Astrocyte of the spinal cord (primary cell): ENCODE data around the gene C2CD5.

Source experiments
- DNase-seq: peaks from one replicate; pipeline ENCODE4 v3.0.0; 2011; ENCODE audit warnings: low read depth, low spot score
- H3K4me3 ChIP-seq: 2 replicates; pipeline ENCODE4 v1.5.1; 2011; ENCODE audit warnings: low read depth, mild to moderate bottlenecking, low read length, moderate library complexity
- CTCF ChIP-seq: IDR thresholded peaks from 2 replicates; pipeline ENCODE4 v1.5.1; 2012; ENCODE audit warnings: low read depth, mild to moderate bottlenecking, low read length, inconsistent platforms
- in situ Hi-C: cut with HindIII; loops from 2 replicates; pipeline ENCODE4 v1.10.0; 2017; ENCODE audit warnings: low sequenced_read_pairs

C2CD5 gene

GRCh38 chr12:22536971-22537544 lies 7.3 kb downstream of the C2CD5 start:
- DNase-seq, result no peak
- in situ Hi-C loops, result no loop called here
- no peak overlapping the region for H3K4me3 ChIP-seq
- no peak for TF ChIP-seq CTCF

- in situ Hi-C loops, result no loop called here
- TF ChIP-seq CTCF, result no peak
Observed at GRCh38 chr12:22536346-22536945, 7.9 kb downstream of the C2CD5 start.

GRCh38 chr12:22535478-22535877 lies 8.9 kb downstream of the C2CD5 start:
- in situ Hi-C loops, result no loop called here
- TF ChIP-seq CTCF, result no peak
- no peak overlapping the region for H3K4me3 ChIP-seq
- DNase-seq, result no peak

More at GRCh38 chr12:22536346-22536945, 7.9 kb downstream of the C2CD5 start:
- H3K4me3 ChIP-seq, result no peak overlapping the region
- no peak for DNase-seq

- no peak overlapping the region for H3K4me3 ChIP-seq
- in situ Hi-C loops, result no loop called here
- no peak for TF ChIP-seq CTCF
- no peak for DNase-seq
Observed at GRCh38 chr12:22535038-22535437, 9.3 kb downstream of the C2CD5 start.

- TF ChIP-seq CTCF, result no peak
- in situ Hi-C loops, result no loop called here
- DNase-seq, result no peak
- H3K4me3 ChIP-seq, result no peak overlapping the region
Observed at GRCh38 chr12:22533155-22533554, 11.2 kb downstream of the C2CD5 start.

- H3K4me3 ChIP-seq, result no peak overlapping the region
- no peak for DNase-seq
- in situ Hi-C loops, result no loop called here
- no peak for TF ChIP-seq CTCF
Observed at GRCh38 chr12:22532317-22532716, 12.0 kb downstream of the C2CD5 start.

GRCh38 chr12:22531205-22531604 lies 13.1 kb downstream of the C2CD5 start:
- in situ Hi-C loops, result no loop called here
- no peak overlapping the region for H3K4me3 ChIP-seq
- no peak for TF ChIP-seq CTCF

More at GRCh38 chr12:22531205-22531604, 13.1 kb downstream of the C2CD5 start:
- DNase-seq, result no peak
